Neural progenitor cell (in vitro differentiated cells): ENCODE data around the gene AASDH.

Experiments used
- CTCF ChIP-seq: fragments of 200-600 bp; sonication (generic); IDR thresholded peaks from 2 replicates; pipeline ENCODE4 v1.5.1; 2017; ENCODE audit warnings: antibody characterized with exemption, mild to moderate bottlenecking
- EZH2phosphoT487 ChIP-seq: fragments of 200-600 bp; sonication (generic); IDR thresholded peaks from 2 replicates; pipeline ENCODE4 v1.6.1; 2017; ENCODE audit warnings: antibody characterized with exemption

- TF ChIP-seq CTCF, result no peak
- TF ChIP-seq EZH2phosphoT487, result no peak
These were observed 39.9 kb upstream of the AASDH start for GRCh38 chr4:56427179-56427578.
